OCI-LY7 (cell line): ENCODE measurements around the gene PTPRU. TPM values are rescaled to one million over a fixed set of nuclear protein-coding genes. Genes with fewer than 3 reads are reported as not detected.

Source experiments
- BruUV-seq: library from RNA; stranded (reverse); fragments of 400-500 nt; replicated peaks from 2 replicates; lab custom pipeline; 2021; lab: Mats Ljungman, UMichigan
- CTCF ChIA-PET: fragments of 300-600 bp; sonication (Branson Sonifier 250); formaldehyde crosslinking; loops from one replicate; lab custom pipeline; 2022; ENCODE audit warnings: antibody characterized with exemption; ENCODE audit not compliant: unreplicated experiment; lab: Charles Lee
- POLR2A ChIA-PET: fragments of 300-600 bp; sonication (Branson Sonifier 250); formaldehyde crosslinking; loops from one replicate; lab custom pipeline; 2022; ENCODE audit warnings: antibody characterized with exemption; lab: Charles Lee
- DNase-seq: peaks from one replicate; pipeline ENCODE4 v3.0.0-alpha.2; 2015; ENCODE audit warnings: low spot score
- H2AFZ ChIP-seq: fragments of 200-600 bp; sonication (generic), shearing (Covaris generic); 2 replicates; pipeline ENCODE4 v1.6.1; 2014; ENCODE audit warnings: mild to moderate bottlenecking, antibody characterized with exemption, low read length, moderate library complexity
- H3K27ac ChIP-seq: fragments of 200-600 bp; sonication (generic); 2 replicates; pipeline ENCODE4 v1.5.1; 2014; ENCODE audit warnings: mixed run types, low read depth, mild to moderate bottlenecking, moderate library complexity, low read length, inconsistent platforms; ENCODE audit not compliant: poor library complexity, severe bottlenecking
- H3K36me3 ChIP-seq: fragments of 200-600 bp; sonication (generic); 2 replicates; pipeline ENCODE4 v1.6.1; 2014; ENCODE audit warnings: mild to moderate bottlenecking, antibody characterized with exemption, low read length, moderate library complexity, mixed read lengths; ENCODE audit not compliant: insufficient read depth
- H3K4me1 ChIP-seq: fragments of 200-600 bp; sonication (generic); 2 replicates; pipeline ENCODE4 v1.5.1; 2014; ENCODE audit warnings: mild to moderate bottlenecking, low read length; ENCODE audit not compliant: insufficient read depth, poor library complexity, severe bottlenecking
- H3K4me2 ChIP-seq: fragments of 200-600 bp; sonication (generic); 2 replicates; pipeline ENCODE4 v1.6.1; 2014; ENCODE audit warnings: mild to moderate bottlenecking, low read length
- H3K4me3 ChIP-seq: fragments of 200-600 bp; sonication (generic); 2 replicates; pipeline ENCODE4 v1.5.1; 2014; ENCODE audit warnings: mild to moderate bottlenecking, low read depth, low read length; ENCODE audit not compliant: poor library complexity, severe bottlenecking
- H3K79me2 ChIP-seq: fragments of 200-600 bp; sonication (generic); 2 replicates; pipeline ENCODE4 v1.6.1; 2016; ENCODE audit warnings: low read depth, mild to moderate bottlenecking, low read length, moderate library complexity, mixed read lengths; ENCODE audit not compliant: insufficient read depth
- H3K9me2 ChIP-seq: fragments of 200-600 bp; sonication (generic); 2 replicates; pipeline ENCODE4 v1.6.1; 2016; ENCODE audit warnings: mild to moderate bottlenecking, low read length, mixed read lengths; ENCODE audit not compliant: insufficient read depth
- H3K9me3 ChIP-seq: fragments of 200-600 bp; sonication (generic); 2 replicates; pipeline ENCODE4 v1.6.1; 2014; ENCODE audit warnings: mild to moderate bottlenecking, mixed run types, low read length, mixed read lengths
- H4K20me1 ChIP-seq: fragments of 200-600 bp; sonication (generic); 2 replicates; pipeline ENCODE4 v1.6.1; 2014; ENCODE audit warnings: mild to moderate bottlenecking, antibody characterized with exemption, low read length, moderate library complexity, mixed read lengths; ENCODE audit not compliant: insufficient read depth
- CTCF ChIP-seq: fragments of 200-600 bp; sonication (generic); conservative IDR thresholded peaks from 2 replicates; pipeline ENCODE4 v1.5.1; 2014; ENCODE audit warnings: mild to moderate bottlenecking, antibody characterized with exemption, low read length, moderate library complexity, mixed read lengths
- EZH2phosphoT487 ChIP-seq: fragments of 200-600 bp; sonication (generic); IDR thresholded peaks from 2 replicates; pipeline ENCODE4 v1.6.1; 2018; ENCODE audit warnings: low read depth, borderline replicate concordance, mild to moderate bottlenecking, mixed run types, antibody characterized with exemption, low read length, moderate library complexity, mixed read lengths
- intact Hi-C: fragments of 100-400 bp; cut with micrococcal nuclease; formaldehyde crosslinking; loops from one replicate; pipeline ENCODE4 v1.10.0; 2022; ENCODE audit not compliant: unreplicated experiment
- total RNA-seq, 2 experiments: library from RNA; depleted of rRNA in 1 of 2; stranded (reverse); fragments of >200 nt in 1 of 2; shearing (Covaris generic) in 1 of 2; gene quantifications; 2 replicates each; pipeline ENCODE4 v1.2.3, GENCODE V29; 2014 to 2022

PTPRU gene
- total RNA-seq, 2 experiments from 2014 or later, result 2.5 to 4.6 TPM

GRCh38 chr1:29279951-29280391 lies 43.6 kb downstream of the PTPRU start:
- intact Hi-C loops, result no loop called here
- BruUV-seq, result no TSS peak
- CTCF ChIA-PET, result no interaction called here
- POLR2A ChIA-PET, result no interaction called here
- Histone ChIP-seq H3K9me3 (no peaks in the 10 kb centered on the region), H3K4me3 (no peak overlapping the region), H3K9me2 (no peaks in the 10 kb centered on the region), H3K4me1 (peaks cover 9% of the 10 kb centered on the region), H3K4me2 (no peak overlapping the region), H3K79me2 (no peaks in the 10 kb centered on the region), H3K27ac (no peak overlapping the region), H3K36me3 (no peaks in the 10 kb centered on the region), H2AFZ (no peak overlapping the region), H4K20me1 (no peaks in the 10 kb centered on the region)
- DNase-seq, result no peak
- TF ChIP-seq CTCF, result no peak
- no peak for TF ChIP-seq EZH2phosphoT487

GRCh38 chr1:29280409-29281131 lies 44.2 kb downstream of the PTPRU start:
- H3K4me3 ChIP-seq, result no peak overlapping the region
- DNase-seq, result no peak
- H3K4me1 ChIP-seq, result peaks cover 9% of the 10 kb centered on the region
- H3K36me3 ChIP-seq, result no peaks in the 10 kb centered on the region
- H4K20me1 ChIP-seq, result no peaks in the 10 kb centered on the region
- no peaks in the 10 kb centered on the region for H3K9me3 ChIP-seq
- H2AFZ ChIP-seq, result no peak overlapping the region
- no peaks in the 10 kb centered on the region for H3K9me2 ChIP-seq
- ChIA-PET CTCF (no interaction called here), POLR2A (no interaction called here)
- no peaks in the 10 kb centered on the region for H3K79me2 ChIP-seq
- no TSS peak for BruUV-seq
- no peak for TF ChIP-seq EZH2phosphoT487
- TF ChIP-seq CTCF, result no peak
- intact Hi-C loops, result no loop called here
- no peak overlapping the region for H3K27ac ChIP-seq
- no peak overlapping the region for H3K4me2 ChIP-seq

GRCh38 chr1:29281571-29281970 lies 45.2 kb downstream of the PTPRU start:
- CTCF ChIA-PET, result no interaction called here
- no peaks in the 10 kb centered on the region for H3K79me2 ChIP-seq
- no peaks in the 10 kb centered on the region for H3K9me2 ChIP-seq
- intact Hi-C loops, result no loop called here
- H3K4me3 ChIP-seq, result no peak overlapping the region
- H3K27ac ChIP-seq, result no peak overlapping the region
- H4K20me1 ChIP-seq, result no peaks in the 10 kb centered on the region
- no peak for TF ChIP-seq CTCF
- DNase-seq, result no peak
- POLR2A ChIA-PET, result no interaction called here
- no peaks in the 10 kb centered on the region for H3K36me3 ChIP-seq
- H2AFZ ChIP-seq, result no peak overlapping the region
- no peak overlapping the region for H3K4me2 ChIP-seq
- no peaks in the 10 kb centered on the region for H3K9me3 ChIP-seq
- no TSS peak for BruUV-seq
- peaks cover 9% of the 10 kb centered on the region for H3K4me1 ChIP-seq
